CD4-positive, alpha-beta T cell treated with Interferon gamma for 1 hour (primary cell): ENCODE data around the gene FRAS1.
"Not testable (repeated sequence)": the region's sequence is repeated elsewhere in the genome, so short reads cannot be mapped to it uniquely, and the experiment has no call there.

ENCODE experiments used
- DNase-seq: peaks from one replicate; pipeline ENCODE4 v3.0.0-alpha.2; 2020

FRAS1 gene

GRCh38 chr4:78297116-78297800 is 240.1 kb downstream of the FRAS1 start:
- DNase-seq, result no peak

- no peak for DNase-seq
These were observed 241.5 kb downstream of the FRAS1 start for GRCh38 chr4:78298618-78299017.

GRCh38 chr4:78299565-78299972 is 242.4 kb downstream of the FRAS1 start:
- DNase-seq, result no peak

GRCh38 chr4:78307263-78307662 is 250.1 kb downstream of the FRAS1 start:
- not testable (repeated sequence) for DNase-seq

GRCh38 chr4:78308517-78308916 is 251.4 kb downstream of the FRAS1 start:
- DNase-seq, result no peak

- no peak for DNase-seq
These were observed 252.2 kb downstream of the FRAS1 start for GRCh38 chr4:78309352-78309751.

GRCh38 chr4:78310007-78310739 is 253.1 kb downstream of the FRAS1 start:
- no peak for DNase-seq

- DNase-seq, result no peak
These were observed 253.6 kb downstream of the FRAS1 start for GRCh38 chr4:78310740-78311115.

- no peak for DNase-seq
These were observed 254.2 kb downstream of the FRAS1 start for GRCh38 chr4:78311306-78311705.

- no peak for DNase-seq
These were observed 256.0 kb downstream of the FRAS1 start for GRCh38 chr4:78312989-78313753.

GRCh38 chr4:78313754-78314120 is 256.6 kb downstream of the FRAS1 start:
- no peak for DNase-seq

- DNase-seq, result no peak
These were observed 261.0 kb downstream of the FRAS1 start for GRCh38 chr4:78318126-78318525.

- no peak for DNase-seq
These were observed 263.3 kb downstream of the FRAS1 start for GRCh38 chr4:78320349-78320935.

GRCh38 chr4:78322032-78322431 is 264.9 kb downstream of the FRAS1 start:
- DNase-seq, result no peak

GRCh38 chr4:78323439-78323838 is 266.3 kb downstream of the FRAS1 start:
- DNase-seq, result no peak

- DNase-seq, result no peak
These were observed 267.5 kb downstream of the FRAS1 start for GRCh38 chr4:78324625-78325024.

- DNase-seq, result no peak
These were observed 268.4 kb downstream of the FRAS1 start for GRCh38 chr4:78325271-78326157.

- DNase-seq, result not testable (repeated sequence)
These were observed 271.5 kb downstream of the FRAS1 start for GRCh38 chr4:78328591-78328990.

GRCh38 chr4:78331186-78331585 is 274.1 kb downstream of the FRAS1 start:
- no peak for DNase-seq

- no peak for DNase-seq
These were observed 274.8 kb downstream of the FRAS1 start for GRCh38 chr4:78331965-78332364.

- no peak for DNase-seq
These were observed 275.9 kb downstream of the FRAS1 start for GRCh38 chr4:78332976-78333375.
